Glomerular visceral epithelial cell (primary cell): Measurements from ENCODE around the gene TNRC6A.
"Not testable (repeated sequence)": the region's sequence is repeated elsewhere in the genome, so short reads cannot be mapped to it uniquely, and the experiment has no call there.

Experiments
- DNase-seq: peaks from one replicate; pipeline ENCODE4 v3.0.0-alpha.2; 2016; ENCODE audit errors: extremely low spot score

TNRC6A gene

DNA sequence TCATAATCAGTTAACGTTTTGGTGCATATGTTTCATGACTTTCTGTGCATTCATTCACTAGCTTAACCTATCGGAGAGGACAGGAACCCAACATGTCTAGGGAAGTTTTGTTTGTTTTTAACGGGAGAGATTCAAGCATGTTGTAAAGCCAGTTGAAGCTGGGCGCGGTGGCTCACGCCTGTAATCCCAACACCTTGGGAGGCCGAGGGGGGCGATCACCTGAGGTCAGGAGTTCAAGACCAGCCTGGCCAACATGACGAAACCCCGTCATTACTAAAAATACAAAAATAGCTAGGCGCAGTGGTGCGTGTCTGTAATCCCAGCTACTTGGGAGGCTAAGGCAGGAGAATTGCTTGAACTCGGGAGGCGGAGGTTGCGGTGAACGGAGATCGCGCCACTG, 1.4 kb upstream of the TNRC6A start:
- no peak for DNase-seq

DNA sequence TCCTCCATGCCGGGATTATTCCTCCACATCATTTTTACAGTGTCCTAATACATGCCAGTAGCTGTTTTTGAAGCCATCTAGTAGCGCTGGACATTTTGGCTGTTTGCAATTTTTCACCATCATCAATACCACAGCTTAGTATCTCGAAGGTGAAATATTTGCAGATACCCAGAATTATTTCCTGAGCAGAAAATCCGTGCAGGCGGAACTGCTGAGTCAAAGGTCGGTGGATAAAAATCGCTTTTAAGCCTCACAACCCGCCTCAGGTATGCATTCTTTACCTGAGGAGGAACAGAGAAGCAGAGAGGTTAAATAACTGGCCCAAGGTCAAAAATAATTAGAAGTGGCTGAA, 584 bp upstream of the TNRC6A start:
- DNase-seq = no peak

DNA sequence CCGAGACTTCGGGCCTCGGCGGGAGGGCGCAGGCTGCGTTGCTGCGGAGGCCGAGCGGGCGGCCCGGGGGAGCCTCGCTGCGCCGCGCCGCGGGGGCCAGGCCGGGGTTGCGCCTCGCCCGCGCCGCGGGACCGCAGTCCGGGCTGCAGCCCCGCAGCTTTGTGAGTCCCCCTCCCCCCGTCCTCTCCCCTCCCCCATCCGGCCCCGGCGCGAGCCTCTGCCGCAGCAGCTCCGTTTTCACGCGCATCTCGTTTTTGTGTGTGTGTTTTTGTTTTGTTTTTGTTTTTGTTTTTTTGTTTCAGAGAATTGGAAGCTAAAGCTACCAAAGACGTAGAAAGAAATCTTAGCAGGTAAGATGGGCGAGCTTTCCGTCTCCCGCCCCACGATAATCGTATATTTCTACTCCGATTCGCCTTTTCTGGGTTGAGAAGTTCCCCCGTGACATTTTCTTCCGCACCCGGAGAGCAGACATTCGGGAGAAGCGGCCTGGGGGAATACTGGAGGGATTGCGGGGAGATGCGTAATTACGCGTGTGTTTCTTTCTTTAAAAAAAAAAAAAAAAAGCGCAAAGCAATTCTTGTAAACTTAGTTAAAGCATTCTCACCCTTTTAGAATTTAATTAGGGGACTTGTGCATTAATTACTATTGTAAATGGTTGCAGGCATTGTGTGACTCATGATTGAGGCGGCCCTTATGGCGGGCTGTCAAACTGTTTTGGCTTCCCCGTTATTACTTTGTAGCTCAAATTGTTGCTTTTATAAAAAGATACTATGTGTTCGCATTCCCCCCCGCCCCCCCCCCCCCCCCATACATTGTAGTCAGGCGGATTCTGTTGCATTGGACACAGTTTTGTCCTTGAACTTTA, 732 bp downstream of the TNRC6A start:
- no peak for DNase-seq

DNA sequence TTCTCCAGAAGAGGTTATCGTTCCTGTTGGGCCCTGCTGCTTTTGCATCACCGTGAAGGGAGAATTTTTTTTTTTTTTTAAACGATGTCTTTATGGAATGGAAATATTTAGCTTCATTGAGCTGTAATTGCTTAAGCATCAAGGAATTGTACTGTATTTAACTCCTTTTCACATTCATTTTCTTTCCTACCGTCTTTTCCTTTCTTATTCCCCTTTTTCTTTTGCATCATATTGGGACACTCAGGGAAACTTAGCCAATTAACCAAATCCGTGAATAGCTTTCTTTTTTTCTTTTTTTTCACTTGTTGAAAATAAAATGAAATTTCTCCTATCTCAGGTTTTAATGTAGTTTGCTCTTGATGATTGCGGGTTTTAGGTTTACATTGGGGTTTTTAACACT, 1.5 kb downstream of the TNRC6A start:
- DNase-seq = no peak

DNA sequence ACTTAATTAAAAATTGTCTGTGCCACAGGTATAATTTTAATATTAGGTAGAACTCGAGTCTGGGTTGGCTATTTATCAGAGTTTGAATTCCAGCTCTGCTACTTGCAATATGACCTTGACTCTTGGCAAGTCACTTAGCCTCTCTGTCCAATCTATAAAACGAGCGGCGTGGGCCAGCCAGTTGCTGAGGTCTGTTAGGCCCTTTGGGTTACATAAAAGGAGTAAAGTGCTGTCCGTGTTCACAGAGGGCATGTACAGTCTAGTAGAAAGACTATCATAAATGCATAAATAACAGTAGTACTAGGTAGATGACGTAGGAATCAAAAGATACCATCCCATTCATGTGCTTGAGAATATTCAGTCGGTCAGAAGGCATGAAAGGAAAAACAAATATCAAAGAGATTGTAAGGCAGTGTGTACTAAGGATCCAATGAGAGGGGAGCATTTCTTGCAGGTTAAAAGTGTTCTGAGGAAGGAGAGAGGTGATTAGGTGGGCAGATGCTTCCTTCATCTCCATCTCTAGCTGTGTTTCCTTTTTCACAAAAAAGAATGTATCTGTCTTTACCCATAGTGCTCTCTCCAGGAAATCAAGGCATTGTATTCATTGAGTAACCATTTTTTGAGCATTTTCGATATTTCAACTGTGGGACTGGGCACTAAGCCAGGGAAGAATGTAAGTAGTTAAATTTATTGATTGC, 2.4 kb downstream of the TNRC6A start:
- no peak for DNase-seq

DNA sequence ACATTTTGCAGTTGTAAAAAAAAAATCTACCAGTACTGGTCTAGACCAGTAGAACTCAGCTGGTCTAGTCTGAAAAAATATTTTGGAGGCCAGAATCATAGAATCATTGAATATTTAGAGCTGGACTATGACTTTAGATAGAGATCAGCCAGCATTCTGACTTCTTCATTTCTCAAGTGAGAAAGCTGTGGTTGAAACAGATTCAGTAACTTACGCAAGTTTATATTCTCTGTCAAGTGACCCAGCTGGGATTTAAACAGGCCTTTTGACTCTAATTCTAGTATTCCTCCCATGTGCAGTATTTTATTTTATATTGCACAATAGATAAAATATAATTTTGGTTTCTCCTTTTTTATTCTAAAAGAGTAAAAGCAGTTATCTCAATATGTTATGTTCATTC, 4.9 kb downstream of the TNRC6A start:
- DNase-seq = no peak

DNA sequence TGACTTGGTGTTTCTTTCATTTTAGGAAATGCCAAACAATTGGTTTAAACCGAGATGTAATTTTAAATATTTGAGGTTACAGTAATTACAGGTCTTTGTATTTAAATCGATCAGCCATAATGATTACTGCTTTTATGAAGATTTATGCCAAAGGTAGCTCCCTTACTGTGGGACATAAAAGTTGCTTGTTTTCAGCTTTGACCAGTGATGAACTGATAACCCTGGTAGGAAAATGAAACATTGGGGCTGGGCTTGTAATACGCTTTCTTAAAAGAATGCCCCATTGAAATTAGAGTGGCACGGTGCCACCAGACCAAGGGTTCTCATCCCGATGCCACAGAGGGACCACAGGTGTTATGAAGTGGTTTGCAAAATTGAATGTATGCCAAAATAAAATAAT, 7.3 kb downstream of the TNRC6A start:
- DNase-seq = no peak

DNA sequence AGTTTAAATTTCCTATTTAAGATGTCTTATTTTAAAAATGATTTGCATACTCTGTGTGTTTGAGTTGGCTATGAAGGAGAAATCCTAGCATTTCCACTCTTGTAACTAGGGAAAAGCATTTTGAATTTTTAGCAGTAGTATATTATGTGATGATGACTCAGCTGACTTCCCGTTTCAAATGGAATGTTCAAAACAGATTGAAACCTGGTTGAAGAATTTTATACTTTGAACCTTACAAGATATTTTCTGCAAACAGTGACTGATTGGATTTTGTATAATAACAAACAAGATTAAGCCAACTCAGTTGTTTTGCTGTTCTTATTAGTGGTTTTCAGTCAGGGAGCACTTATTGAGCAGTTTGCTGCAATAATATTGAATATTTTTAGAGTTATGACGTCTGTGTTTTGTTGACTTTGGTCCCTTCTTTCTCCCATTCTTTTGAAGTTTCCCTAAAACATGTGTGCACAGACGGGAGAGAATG, 8.0 kb downstream of the TNRC6A start:
- no peak for DNase-seq

DNA sequence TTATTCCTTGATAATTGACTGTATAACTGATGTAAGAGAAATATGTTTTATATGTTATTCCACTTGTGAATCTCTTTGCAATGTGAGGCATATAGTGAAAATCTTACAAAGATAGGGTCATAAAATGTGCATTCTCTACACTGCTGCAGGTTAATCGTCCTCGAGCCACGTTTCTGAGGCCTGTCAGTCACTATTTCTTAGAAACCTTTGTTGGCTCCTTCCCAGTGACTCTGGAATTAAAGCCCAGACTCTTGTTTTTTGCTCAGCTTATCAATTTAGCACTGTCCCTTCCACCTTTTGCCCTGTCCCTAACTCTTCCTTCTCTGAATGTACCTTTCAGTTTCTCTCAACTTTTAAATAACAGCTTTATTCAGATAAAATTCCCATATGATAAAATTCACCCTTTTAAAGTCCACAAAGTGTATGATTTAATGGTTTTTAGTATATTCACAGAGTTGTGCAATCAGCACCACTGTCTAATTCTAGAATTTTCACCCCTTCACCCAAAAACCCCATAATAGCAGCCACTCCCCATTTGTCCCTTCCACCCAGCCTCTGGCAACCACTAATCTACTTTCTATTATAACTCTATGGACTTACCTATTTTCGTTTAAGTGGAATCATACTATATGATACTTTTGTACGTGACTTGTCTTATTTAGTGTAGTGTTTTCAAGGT, 8.6 kb downstream of the TNRC6A start:
- no peak for DNase-seq

DNA sequence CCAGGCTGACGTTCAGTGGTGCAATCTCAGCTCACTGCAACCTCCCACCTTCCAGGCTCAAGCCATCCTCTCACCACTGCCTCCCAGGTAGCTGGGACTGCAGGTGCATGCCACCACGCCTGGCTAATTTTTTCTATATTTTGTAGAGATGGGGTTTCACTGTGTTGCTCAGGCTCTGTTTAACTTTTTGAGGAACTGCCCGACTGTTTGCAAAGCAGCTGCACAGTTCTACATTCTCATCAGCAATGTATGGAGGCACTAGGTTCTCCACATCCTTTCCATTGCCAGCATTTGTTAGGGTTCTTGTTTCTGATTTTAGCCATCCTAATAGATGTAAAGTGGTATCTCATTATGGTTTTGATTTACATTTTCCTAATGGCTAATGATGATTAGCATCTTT, 9.4 kb downstream of the TNRC6A start:
- no peak for DNase-seq

DNA sequence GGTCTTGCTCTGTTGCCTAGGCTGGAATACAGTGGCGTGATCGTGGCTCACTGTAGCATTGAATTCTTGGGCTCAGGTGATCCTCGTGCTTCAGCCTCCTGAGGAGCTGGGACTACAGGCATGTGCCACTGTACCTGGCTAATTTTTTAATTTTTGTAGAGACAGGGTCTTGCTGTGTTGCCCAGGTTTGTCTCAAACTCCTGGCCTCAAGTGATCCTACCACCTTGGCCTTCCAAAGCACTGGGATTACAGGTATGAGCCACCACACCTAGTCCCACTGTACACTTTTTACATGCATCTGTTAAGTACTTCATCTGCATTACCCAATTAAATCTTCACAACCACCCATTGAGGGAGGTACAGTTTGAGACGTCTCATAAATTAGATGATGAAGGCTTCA, 12.4 kb downstream of the TNRC6A start:
- DNase-seq = no peak

DNA sequence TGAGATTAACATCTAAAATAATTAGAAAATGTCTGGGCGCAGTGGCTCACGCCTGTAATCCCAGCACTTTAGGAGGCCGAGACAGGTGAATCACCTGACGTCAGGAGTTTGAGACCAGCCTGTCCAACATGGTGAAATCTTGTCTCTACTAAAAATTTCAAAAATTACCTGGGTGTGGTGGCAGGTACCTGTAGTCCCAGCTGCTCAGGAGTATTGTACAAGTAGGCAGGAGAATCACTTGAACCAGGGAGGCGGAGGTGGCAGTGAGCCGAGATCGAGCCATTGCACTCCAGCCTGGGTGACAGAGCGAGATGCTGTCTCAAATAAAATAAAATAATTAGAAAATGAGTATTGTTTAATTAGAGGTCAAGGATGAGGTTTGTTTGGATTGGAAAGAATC, 13.2 kb downstream of the TNRC6A start:
- not testable (repeated sequence) for DNase-seq

DNA sequence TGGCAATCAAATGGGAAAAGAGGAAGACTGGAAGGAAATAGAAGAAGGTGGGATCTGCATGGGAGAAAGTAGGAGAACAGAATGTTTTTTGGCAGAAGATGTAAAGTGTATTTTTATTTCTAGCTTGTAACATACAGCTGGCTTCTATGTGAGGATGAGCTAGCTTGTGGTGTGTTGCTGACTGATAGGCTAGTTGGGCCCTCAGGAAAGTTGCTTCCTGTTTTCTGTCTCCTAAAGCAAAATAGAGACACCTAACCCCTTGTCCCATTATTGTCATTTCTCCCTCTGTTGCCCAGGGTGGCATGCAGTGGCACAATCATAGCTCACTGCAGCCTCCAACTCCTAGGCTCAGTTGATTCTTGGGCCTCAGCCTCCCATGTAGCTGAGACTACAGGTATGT, 15.9 kb downstream of the TNRC6A start:
- no peak for DNase-seq

DNA sequence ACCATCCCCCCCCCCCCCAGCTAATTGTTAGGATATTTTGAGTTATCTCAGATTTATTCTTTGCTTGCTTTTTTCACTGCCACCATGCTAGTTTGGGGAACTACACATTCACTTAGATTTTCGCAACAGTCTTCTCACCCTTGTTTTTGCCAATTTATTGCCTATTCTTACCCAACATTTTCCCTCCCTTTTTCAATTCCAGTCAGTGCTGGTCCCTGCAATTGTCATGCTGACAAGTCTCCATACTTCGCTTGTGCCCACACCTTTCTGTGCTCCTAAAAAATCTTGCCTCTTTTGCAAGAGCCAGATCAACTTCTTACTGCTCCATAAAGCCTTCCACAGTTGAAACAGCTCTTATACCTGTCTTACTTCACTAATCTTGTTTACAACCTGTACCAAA, 16.3 kb downstream of the TNRC6A start:
- DNase-seq = no peak

DNA sequence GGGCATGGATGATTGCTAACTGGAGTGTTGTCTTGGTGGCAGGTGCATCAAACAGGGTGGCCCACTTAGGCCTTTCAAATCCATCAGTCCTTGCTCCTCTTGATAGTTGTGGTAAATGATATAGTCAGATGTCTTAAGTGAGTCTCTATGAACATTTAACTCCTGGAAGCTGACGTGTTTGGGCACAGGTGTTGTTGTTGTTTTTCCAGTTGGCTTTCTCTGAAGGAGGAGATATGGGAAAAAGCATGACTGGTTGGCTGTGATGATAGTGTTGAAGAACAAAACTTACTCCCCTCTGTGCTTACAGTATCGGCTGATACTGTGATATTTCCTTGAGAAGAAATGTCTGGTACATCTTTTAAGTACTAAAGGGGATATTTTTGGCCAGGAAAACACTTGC, 18.0 kb downstream of the TNRC6A start:
- DNase-seq = no peak

DNA sequence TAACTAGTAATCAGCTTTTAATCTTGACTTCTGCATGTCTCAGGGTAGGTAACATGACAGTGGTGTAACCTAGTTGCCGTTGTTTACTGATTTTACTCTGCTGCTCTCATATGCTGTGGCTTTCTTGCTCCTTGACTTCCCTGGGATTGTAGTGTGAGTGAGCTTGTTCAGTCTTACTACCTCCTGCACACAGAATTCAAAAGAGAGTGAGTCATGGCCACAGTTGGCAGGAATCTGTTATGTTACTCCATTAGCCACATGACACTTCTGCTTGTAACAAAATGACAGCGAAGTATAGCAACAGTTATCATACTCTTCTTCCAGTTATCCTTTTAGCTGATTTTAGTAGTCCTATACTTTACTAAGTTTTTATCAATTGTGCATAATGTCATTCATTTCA, 18.8 kb downstream of the TNRC6A start:
- DNase-seq = peak; percentile 75

DNA sequence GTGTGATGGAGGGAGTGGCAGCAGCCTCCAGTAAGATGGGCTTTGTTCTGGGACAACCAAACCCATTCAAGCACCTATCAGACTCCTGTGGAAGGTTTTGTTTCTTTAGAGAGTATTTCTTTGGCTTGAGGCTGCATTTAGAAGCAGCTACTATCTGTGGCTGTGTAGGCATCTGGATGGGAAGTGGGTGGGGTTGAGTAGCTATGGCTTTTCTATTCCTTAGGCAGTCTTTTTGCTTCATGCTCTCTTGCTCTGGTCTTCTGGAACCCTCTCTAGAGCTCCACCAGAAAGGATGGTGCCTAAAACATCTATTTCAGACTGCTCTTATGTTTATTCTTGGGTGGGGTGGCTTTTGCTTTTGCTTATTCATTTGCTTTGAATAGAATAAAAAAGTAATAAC, 19.9 kb downstream of the TNRC6A start:
- no peak for DNase-seq

DNA sequence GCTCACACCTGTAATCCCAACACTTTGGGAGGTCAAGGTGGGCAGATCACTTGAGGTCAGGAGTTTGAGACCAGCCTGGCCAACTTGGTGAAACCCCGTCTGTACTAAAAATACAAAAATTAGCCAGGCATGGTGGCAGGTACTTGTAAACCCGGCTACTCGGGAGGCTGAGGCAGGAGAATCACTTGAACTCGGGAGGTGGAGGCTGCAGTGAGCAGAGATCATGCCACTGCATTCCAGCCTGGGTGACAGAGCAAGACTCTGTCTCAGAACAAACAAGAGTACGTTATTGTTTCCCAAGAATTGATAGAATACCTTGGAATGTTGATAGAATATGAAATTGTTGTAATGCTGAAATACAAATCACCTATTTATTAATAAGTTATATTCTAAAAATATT, 20.4 kb downstream of the TNRC6A start:
- not testable (repeated sequence) for DNase-seq

DNA sequence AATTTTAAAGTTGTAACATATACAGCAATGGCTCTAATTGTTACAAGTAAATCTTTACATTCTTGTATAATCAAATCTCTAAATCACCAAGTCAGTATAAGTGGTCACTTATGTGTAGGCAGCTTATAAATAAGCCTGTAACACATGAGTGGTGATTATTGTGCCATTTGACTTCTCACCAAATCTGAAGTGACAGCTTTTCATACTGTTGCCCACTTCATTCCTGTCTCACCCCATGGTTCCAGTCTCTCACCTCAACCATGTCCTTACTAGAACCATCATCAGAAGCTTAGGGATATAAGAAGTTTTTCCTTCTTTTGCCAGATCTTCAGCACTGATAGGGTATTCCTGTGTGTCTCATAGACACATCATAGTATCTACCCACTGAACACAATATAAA, 23.5 kb downstream of the TNRC6A start:
- no peak for DNase-seq

DNA sequence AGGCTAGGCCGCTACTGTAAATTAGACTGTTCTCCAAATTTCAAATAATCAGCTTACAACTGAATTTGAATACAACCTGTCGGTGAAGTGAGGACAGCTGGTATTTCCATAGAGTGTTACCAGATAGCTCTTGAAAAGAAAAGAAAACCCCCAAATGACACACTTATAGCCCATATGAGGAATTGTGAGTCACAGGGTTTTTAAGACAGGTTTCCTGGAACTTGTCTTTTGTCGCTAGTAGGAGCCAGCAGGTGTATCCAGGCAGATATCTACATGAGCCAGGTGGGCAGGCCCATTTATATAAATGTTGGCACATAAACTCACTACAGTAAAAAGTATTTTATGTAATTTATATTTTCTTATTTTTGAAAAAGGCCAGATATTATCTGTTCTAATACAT, 24.0 kb downstream of the TNRC6A start:
- DNase-seq = no peak

DNA sequence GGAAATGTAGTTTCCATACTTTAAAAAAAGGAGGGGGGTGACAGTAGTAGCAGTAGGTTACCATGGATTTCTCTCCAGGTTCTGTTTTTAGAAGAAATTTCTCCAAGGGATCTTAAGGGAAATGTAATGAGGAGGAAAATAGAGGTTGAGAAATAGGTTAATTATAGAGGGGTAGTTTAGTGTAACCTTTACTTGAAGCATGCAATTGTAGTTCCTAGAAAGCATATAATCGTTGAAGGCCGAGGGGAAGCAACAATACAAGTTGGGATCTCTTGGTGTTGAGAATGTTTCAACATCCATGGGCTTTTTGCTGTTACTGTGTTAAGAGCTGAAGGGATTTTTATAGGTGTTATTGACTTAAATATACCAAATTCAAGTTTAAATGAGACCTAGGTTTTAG, 25.1 kb downstream of the TNRC6A start:
- DNase-seq = no peak

DNA sequence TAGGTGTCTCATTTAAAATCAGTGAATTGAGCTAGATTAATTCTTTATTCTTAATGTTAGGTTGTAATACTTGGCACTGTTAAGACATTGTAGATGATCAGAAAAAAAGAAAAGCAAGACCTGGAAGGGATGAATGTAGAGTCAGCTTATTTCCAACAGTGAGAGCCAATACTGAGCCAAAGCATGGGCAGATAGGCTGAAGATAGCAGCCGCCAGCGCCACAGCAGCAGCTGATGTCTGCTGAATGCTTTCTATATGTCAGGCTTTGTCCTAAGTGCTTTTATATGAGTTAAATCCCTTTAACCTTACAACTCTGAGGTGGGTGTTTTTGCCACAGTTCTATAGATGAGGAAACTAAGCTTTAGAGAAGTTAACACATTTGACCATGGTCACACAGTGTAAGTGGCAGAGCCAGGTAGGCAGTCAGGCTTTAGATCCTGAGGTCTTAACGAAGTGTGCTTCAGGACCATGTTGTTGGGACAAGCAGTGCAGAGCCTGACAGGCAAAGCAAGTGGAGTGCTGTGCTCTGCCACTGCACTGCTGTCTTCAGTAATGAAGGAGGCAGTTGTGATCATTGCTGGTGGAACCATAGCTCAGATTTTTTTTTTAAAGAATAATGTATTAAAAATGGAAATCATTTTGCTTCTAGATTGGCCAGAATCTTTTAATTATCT, 25.9 kb downstream of the TNRC6A start:
- DNase-seq = no peak
